Activated T-helper 1 cell treated with anti-CD3 and anti-CD28 coated beads, Interleukin-2, amount 50 U/mL, for 16 hours (primary cell): ENCODE results near the gene ROBO1.

Source experiments
- DNase-seq, 2 donors: peaks; one replicate each; pipeline ENCODE4 v3.0.0-alpha.2; 2020; ENCODE audit warnings: low read depth in 1 of 2, low spot score in 1 of 2

Gene ROBO1

GRCh38 chr3:78665776-78666469, 1101.9 kb downstream of the ROBO1 start:
- no peak for DNase-seq

GRCh38 chr3:78665101-78665500, 1102.7 kb downstream of the ROBO1 start:
- DNase-seq: no peak

GRCh38 chr3:78660957-78661356, 1106.8 kb downstream of the ROBO1 start:
- no peak for DNase-seq

DNA sequence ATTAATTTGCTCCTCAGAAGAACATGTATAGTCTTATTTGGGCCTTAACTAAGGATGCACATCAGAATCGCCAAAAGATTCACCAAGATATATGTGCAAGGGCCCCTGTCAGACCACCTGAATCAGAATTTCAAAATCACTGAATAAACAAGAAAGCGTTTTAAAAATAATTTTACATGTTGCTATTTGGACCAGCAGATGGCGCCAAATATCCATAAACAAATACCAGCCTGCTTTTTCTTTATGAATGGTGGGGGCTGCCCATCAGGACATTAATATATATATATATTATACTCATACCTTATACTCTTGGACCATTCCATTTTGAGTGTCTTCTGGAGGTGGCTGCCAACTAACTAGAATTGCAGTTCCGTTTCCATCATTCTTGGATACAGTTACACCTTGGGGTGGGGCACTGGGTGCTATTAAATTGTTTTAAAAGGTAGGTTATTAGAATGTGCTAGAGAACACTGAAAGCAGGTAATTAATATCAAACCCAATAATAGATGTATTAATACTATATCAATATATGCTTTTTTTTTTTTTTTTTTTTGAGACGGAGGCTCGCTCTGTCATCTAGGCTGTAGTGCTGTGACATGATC, 1108.3 kb downstream of the ROBO1 start:
- DNase-seq: no peak

GRCh38 chr3:78647726-78648125, 1120.1 kb downstream of the ROBO1 start:
- DNase-seq: no peak

DNA sequence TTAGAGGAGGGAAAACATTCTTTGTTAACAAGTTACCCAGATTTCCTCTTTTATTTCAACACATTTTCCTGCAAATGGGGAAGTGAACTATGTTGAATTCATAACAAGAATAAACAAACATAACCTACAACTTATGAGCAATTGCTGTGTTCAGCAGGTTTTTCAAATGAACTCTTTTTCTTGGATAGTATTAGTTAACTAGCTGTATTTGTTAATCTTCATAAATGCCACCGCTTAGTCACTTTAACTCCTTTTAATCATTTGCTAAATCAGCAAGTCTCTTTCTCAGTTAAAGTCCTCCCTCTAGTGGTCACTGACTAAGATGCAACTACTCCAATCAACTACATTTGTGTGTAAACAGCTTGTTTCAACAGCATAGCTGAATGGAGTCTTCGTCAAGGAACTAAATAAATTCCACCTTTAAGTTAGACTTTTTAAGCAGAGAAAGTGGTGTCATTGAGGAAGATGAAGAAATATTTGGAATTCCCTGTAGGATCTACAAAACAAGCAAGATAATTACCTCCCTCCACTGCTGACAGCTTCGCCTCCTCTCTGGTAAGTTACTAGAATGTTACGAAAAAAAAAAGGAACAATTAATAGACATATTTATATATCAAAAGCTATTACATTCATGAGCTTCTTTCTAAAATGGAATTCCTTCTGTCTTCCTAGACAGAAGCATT, 1122.0 kb downstream of the ROBO1 start:
- no peak for DNase-seq

- DNase-seq: no peak
Measured at GRCh38 chr3:78644847-78645246, 1123.0 kb downstream of the ROBO1 start.

DNA sequence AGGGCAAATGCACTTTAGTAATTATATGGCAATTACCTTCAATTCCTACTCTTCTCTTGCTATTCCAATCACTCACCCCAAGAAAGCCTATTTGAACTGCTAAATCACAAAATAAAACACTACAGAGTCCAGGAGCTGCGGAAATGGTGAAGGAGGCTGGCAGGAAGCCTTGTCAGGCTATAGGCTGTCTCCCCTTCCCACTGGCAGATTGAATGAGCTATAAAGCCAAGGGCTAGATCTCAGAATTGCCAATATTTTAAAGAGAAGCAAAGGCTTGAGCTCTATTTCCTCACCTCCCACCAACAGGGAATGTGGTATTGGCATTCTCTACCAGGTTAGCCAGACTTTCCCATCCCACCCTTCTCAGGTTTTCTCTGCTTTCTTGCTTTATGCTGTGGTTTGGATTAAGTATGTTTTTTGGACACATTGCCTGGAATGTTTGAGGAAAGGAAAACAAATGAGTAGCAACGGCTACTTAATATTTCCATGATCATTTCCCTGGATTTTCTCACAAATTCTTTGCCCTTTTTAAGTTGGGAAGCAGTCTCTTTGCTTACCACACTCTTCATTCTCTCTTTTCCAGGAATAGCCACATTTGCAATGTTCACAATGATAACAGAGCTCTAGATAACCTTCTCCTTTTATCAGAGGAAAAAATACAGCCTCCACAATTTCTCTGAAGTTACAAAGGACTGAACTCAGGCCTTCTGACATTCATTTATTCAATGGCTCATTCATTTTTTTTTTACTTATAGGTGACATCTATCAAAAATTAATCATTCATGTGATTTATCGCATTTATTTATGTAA, 1125.4 kb downstream of the ROBO1 start:
- DNase-seq: no peak

DNA sequence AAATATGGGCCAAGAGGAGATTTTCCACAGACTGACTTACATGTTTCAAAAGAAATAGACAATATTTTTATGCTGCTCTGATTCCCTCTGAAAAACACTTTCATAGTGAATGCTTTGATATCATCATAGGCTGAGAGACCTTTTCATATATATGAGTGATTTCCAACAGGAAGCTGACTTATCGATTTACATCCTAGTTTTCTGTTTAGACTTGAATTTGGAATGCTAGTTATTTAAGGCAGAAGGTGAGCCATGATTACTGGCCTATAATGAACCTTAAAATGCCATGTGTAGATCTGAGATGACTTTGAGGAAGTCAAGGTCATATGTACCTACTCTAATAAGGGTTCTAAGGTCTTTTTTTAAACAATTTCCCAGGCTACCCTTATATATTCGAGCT, 1126.1 kb downstream of the ROBO1 start:
- DNase-seq: no peak

- DNase-seq: no peak
Measured at GRCh38 chr3:78634316-78634715, 1133.5 kb downstream of the ROBO1 start.

- DNase-seq: no peak
Measured at GRCh38 chr3:78633626-78634025, 1134.2 kb downstream of the ROBO1 start.

DNA sequence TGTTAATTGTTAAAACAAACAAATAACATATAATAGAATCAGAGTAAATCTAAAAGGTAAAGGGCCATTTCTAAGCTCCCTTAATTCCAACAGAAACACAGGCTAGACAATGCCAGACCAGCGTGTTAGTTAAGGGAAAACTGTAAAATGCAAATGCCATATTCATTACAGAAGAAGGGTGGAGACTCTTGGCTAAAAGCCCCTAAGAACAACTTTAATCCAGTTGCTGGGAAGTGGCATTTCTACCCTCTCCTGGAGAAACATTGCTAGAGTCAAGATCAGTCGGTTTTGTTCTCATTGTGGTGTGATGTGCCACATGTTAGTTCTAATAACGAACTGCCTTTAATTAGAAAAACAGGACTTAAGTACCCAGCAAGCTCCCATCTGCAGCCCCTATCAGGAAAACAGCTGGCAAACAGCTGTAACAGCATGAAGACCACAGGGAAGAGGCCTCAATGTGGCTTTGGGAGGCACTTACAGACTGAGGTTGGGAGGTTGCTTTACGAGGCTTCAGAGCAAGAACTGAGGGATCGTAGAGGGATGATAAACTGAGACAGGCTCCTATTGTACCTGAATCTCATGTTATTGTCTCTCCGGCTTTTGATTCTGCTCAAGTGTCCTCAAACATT, 1134.8 kb downstream of the ROBO1 start:
- no peak for DNase-seq

DNA sequence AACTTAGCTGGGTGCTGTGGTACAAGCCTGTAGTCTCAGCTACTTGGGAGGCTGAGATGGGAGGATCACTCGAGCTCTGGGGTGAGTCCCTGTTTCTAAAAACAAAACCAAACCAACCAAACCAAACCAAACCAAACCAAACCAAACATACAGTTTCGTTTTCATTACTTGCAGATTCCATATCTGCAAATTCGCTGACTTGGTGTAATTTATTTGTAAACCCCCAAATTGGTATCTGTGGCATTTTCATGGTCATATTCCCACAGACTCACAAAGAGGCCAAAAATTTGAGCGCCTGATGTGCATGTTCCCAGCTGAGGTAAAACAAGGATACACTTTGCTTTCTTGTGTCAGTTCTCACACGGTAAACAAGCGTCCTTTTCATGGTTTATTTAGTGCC, 1138.3 kb downstream of the ROBO1 start:
- no peak for DNase-seq

DNA sequence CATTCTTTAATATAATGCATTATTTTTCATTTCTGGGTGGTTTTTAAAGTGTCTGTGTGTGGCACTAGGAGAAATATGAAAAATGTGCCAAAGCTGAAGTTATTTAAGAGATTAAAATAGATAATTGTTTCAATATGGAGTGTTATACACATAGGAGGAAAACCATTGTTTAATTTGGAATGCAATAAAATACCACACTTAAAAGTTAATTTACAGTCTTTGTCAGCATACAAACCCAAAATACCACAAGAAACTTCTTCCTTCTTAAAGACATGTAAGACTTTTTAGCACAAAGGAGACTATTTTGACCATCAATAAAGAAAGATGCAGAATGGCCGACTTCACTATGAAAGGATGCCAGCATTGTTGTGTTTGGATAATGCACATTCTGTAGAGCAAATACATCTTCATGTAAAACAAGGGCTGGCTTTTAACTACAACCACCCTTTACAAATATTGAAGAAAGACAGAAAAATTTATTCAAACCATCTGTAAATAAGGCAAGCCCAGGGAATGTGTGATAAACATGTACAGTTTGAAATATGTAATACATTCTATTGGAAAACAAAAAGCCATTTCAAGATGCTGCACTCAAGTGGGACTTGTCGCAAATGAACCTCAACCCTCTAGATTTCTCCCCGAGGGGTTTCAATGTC, 1146.6 kb downstream of the ROBO1 start:
- DNase-seq: no peak

GRCh38 chr3:78614486-78614885, 1153.3 kb downstream of the ROBO1 start:
- no peak for DNase-seq

DNA sequence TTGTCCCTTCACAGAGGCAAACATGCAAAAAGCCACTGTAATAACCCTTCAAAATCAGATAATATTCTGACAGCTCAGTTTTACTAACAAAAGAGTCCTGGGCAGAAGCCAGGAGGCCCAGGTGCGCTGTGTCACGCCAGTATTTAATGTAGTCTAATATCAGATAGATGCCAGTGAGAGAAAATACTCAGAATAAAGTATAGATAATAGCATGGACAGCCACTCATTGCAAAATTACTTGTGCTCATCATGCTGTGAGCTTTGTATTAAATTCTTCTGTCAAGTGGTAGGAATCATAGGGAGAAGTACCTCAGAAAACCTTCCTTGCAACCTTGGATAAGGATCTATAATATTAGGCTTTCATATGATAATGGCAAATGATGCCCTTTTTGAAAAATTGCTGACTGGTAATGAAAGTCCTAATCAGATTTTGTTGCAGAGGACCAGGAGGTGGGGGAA, 1154.3 kb downstream of the ROBO1 start:
- no peak for DNase-seq

DNA sequence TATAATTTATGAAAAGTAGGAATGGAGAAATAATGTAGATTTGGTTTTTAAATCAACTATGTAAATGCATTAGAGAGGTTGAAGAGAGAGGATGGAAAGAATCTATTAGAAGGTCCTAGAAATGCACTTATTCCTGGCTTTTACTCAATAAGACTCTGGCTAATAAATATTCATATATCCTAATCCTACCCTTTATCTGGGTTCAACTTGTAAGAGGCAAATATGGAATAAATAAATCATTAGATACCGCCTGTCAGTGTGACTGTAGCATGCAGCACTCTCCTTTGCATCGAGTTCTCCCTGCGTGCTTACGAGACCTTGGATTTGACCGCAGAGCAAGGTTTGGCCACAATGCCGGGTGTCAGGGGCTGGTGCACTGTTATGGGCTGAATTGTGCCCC, 1156.5 kb downstream of the ROBO1 start:
- DNase-seq: no peak

GRCh38 chr3:78610462-78611125, 1157.2 kb downstream of the ROBO1 start:
- no peak for DNase-seq

GRCh38 chr3:78606756-78607155, 1161.0 kb downstream of the ROBO1 start:
- no peak for DNase-seq

DNA sequence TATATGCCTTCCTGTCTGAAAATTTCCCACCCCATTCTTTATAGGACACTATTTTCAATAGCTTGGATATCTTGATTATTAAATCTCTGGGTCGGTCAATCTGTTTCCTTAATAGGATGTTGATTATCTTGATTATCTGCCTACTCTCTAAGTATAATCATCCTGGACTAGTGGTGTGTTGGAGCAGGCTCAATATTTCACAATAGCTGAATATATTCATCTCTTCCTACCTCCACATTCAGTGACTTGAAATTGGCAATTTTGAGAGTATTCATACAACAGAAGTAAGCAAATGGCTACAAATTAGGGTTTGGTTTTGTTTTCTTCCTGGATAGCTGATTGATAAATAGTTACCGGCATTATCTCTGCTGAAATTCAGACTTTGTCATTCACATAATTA, 1162.6 kb downstream of the ROBO1 start:
- no peak for DNase-seq
